CD4-positive, CD25-positive, alpha-beta regulatory T cell (primary cell): ENCODE results near the gene RTN4IP1. TPM values are rescaled to one million over a fixed set of nuclear protein-coding genes. Genes with fewer than 3 reads are reported as not detected.

ENCODE experiments used
- ATAC-seq, 2 donors: fragments of 150-1000 bp; cut with Tn5 transposase; one replicate each; pipeline ENCODE4 v1.10.0; 2021; ENCODE audit warnings: low read depth in 2 of 2, moderate number of reproducible peaks in 2 of 2, moderate library complexity in 1 of 2
- DNase-seq, 3 donors: peaks; one replicate each; pipeline versions ENCODE4 v3.0.0 to v3.0.0-alpha.2; 2012 to 2022; ENCODE audit warnings: mixed read lengths in 1 of 3
- H3K27ac ChIP-seq: one replicate; pipeline ENCODE4 v1.7.0; 2013; ENCODE audit warnings: mild to moderate bottlenecking, low read length; ENCODE audit not compliant: insufficient read depth, poor library complexity, severe bottlenecking
- H3K27me3 ChIP-seq: one replicate; pipeline ENCODE4 v1.7.0; 2013; ENCODE audit warnings: low read length; ENCODE audit not compliant: control insufficient read depth, insufficient read depth
- H3K36me3 ChIP-seq: one replicate; pipeline ENCODE4 v1.7.0; 2013; ENCODE audit warnings: mild to moderate bottlenecking, low read length, moderate library complexity; ENCODE audit not compliant: control insufficient read depth, insufficient read depth
- H3K4me1 ChIP-seq: 2 replicates; pipeline ENCODE4 v1.7.0; 2013; ENCODE audit warnings: mild to moderate bottlenecking, low read length; ENCODE audit not compliant: insufficient read depth, control insufficient read depth, poor library complexity, severe bottlenecking
- H3K4me3 ChIP-seq: one replicate; pipeline ENCODE4 v1.7.0; 2013; ENCODE audit warnings: low read depth, mild to moderate bottlenecking, low read length, moderate library complexity
- H3K9me3 ChIP-seq, 2 experiments: 1 replicate in 1 of 2; 2 replicates in 1 of 2; pipeline ENCODE4 v1.7.0; 2013; ENCODE audit warnings: low read length in 2 of 2, mild to moderate bottlenecking in 1 of 2, moderate library complexity in 1 of 2; ENCODE audit not compliant: control insufficient read depth in 2 of 2
- H3K27ac Mint-ChIP-seq, 3 donors: one replicate each; pipeline ENCODE4 v1.8.0; 2020 to 2022; ENCODE audit warnings: mild to moderate bottlenecking in 3 of 3, mixed read lengths in 3 of 3, moderate library complexity in 2 of 3
- H3K27me3 Mint-ChIP-seq: one replicate; pipeline ENCODE4 v1.8.0; 2022; ENCODE audit warnings: mild to moderate bottlenecking, mixed read lengths
- H3K36me3 Mint-ChIP-seq: one replicate; pipeline ENCODE4 v1.8.0; 2020; ENCODE audit warnings: mixed read lengths
- H3K4me1 Mint-ChIP-seq, 4 donors: one replicate each; pipeline ENCODE4 v1.8.0; 2020 to 2022; ENCODE audit warnings: mixed read lengths in 4 of 4, mild to moderate bottlenecking in 1 of 4
- H3K4me3 Mint-ChIP-seq, 4 donors: one replicate each; pipeline ENCODE4 v1.8.0; 2020 to 2022; ENCODE audit warnings: mild to moderate bottlenecking in 4 of 4, mixed read lengths in 4 of 4, moderate library complexity in 3 of 4
- H3K9me3 Mint-ChIP-seq, 7 donors: one replicate each; pipeline ENCODE4 v1.8.0; 2020 to 2022; ENCODE audit warnings: mixed read lengths in 7 of 7, mild to moderate bottlenecking in 3 of 7, moderate library complexity in 2 of 7
- polyA plus RNA-seq, 4 donors: library from polyadenylated mRNA; unstranded; fragments of 300-500 nt; fragmentation: Illumina TruSeq; gene quantifications; one replicate each; pipeline ENCODE4 v1.2.3, GENCODE V29; 2021
- total RNA-seq: library from RNA; stranded (reverse); gene quantifications from one replicate; pipeline ENCODE4 v1.2.3, GENCODE V29; 2022

Gene RTN4IP1
- total and polyA plus RNA-seq, 5 donors from 2014 or later, result 5.9 to 13.8 (median 10.6) TPM

- no peaks in the 10 kb centered on the region for H3K27me3 Mint-ChIP-seq
- H3K36me3 Mint-ChIP-seq, result peaks cover 29% of the 10 kb centered on the region
- peak in 1 of 3 donors; percentile 22 for DNase-seq
- H3K27ac Mint-ChIP-seq, result peak overlapping the region in 1 of 3 donors; percentile 86
- H3K27me3 ChIP-seq, result no peaks in the 10 kb centered on the region
- no peak overlapping the region for H3K4me3 ChIP-seq
- H3K9me3 Mint-ChIP-seq, result peaks cover 0 to 2% (median 0%) of the 10 kb centered on the region in 7 donors
- no peak overlapping the region for H3K27ac ChIP-seq
- no peaks in the 10 kb centered on the region for H3K9me3 ChIP-seq
- peaks cover 3% of the 10 kb centered on the region for H3K4me1 ChIP-seq
- peak in 1 of 2 donors; percentile 31 for ATAC-seq
- H3K36me3 ChIP-seq, result peaks cover 17% of the 10 kb centered on the region
- H3K4me3 Mint-ChIP-seq, result peak overlapping the region in 1 of 4 donors; percentile 11
- peaks cover 32 to 44% (median 35%) of the 10 kb centered on the region in 4 donors for H3K4me1 Mint-ChIP-seq
These were observed 8.5 kb upstream of the RTN4IP1 start for GRCh38 chr6:106637717-106638341.

GRCh38 chr6:106637051-106637716 is 7.9 kb upstream of the RTN4IP1 start:
- Mint-ChIP-seq H3K27me3 (no peaks in the 10 kb centered on the region), H3K4me3 (no peak overlapping the region), H3K9me3 (peaks cover 0 to 2% (median 0%) of the 10 kb centered on the region in 7 donors), H3K4me1 (peaks cover 35 to 49% (median 39%) of the 10 kb centered on the region in 4 donors), H3K36me3 (peaks cover 25% of the 10 kb centered on the region), H3K27ac (peak overlapping the region; percentile 36 to 86 (median 48))
- Histone ChIP-seq H3K36me3 (peaks cover 12% of the 10 kb centered on the region), H3K27me3 (no peaks in the 10 kb centered on the region), H3K27ac (no peak overlapping the region), H3K9me3 (no peaks in the 10 kb centered on the region), H3K4me1 (peaks cover 3% of the 10 kb centered on the region), H3K4me3 (peak overlapping the region; percentile 13)
- DNase-seq, result no peak
- ATAC-seq, result peak in 1 of 2 donors; percentile 16

GRCh38 chr6:106634565-106634964 is 5.3 kb upstream of the RTN4IP1 start:
- Mint-ChIP-seq H3K27me3 (no peaks in the 10 kb centered on the region), H3K27ac (peak overlapping the region in 2 of 3 donors; percentile 1 to 33), H3K4me3 (no peak overlapping the region)

GRCh38 chr6:106631346-106631745 is 2.0 kb upstream of the RTN4IP1 start:
- H3K27ac Mint-ChIP-seq, result peak overlapping the region in 1 of 3 donors; percentile 70
- no peak for ATAC-seq
- Histone ChIP-seq H3K27ac (no peak overlapping the region), H3K4me3 (no peak overlapping the region), H3K4me1 (peaks cover 26% of the 10 kb centered on the region), H3K9me3 (no peaks in the 10 kb centered on the region), H3K27me3 (no peaks in the 10 kb centered on the region), H3K36me3 (no peaks in the 10 kb centered on the region)
- peaks cover 32 to 56% (median 43%) of the 10 kb centered on the region in 4 donors for H3K4me1 Mint-ChIP-seq
- H3K9me3 Mint-ChIP-seq, result no peaks in the 10 kb centered on the region
- peaks cover 14% of the 10 kb centered on the region for H3K36me3 Mint-ChIP-seq
- H3K4me3 Mint-ChIP-seq, result peak overlapping the region in 1 of 4 donors; percentile 78
- H3K27me3 Mint-ChIP-seq, result no peaks in the 10 kb centered on the region
- DNase-seq, result no peak

More at GRCh38 chr6:106634565-106634964, 5.3 kb upstream of the RTN4IP1 start:
- no peak for ATAC-seq
- Histone ChIP-seq H3K4me3 (no peak overlapping the region), H3K36me3 (no peaks in the 10 kb centered on the region), H3K9me3 (no peaks in the 10 kb centered on the region), H3K27ac (no peak overlapping the region), H3K4me1 (peaks cover 12% of the 10 kb centered on the region), H3K27me3 (no peaks in the 10 kb centered on the region)
- Mint-ChIP-seq H3K36me3 (peaks cover 27% of the 10 kb centered on the region), H3K9me3 (peaks cover 0 to 2% (median 0%) of the 10 kb centered on the region in 7 donors), H3K4me1 (peaks cover 38 to 60% (median 44%) of the 10 kb centered on the region in 4 donors)
- DNase-seq, result no peak

- Mint-ChIP-seq H3K4me1 (peaks cover 32 to 58% (median 44%) of the 10 kb centered on the region in 4 donors), H3K27ac (peak overlapping the region; percentile 99 to 100 (median 99)), H3K27me3 (no peaks in the 10 kb centered on the region), H3K9me3 (no peaks in the 10 kb centered on the region), H3K4me3 (peak overlapping the region; percentile 95 to 100 (median 98)), H3K36me3 (peaks cover 14% of the 10 kb centered on the region)
- no peaks in the 10 kb centered on the region for H3K27me3 ChIP-seq
- peak overlapping the region; percentile 93 for H3K4me3 ChIP-seq
- peak overlapping the region; percentile 87 for H3K27ac ChIP-seq
- ATAC-seq, result no peak
- DNase-seq, result peak in 1 of 3 donors; percentile 41
- H3K4me1 ChIP-seq, result peaks cover 26% of the 10 kb centered on the region
- no peaks in the 10 kb centered on the region for H3K9me3 ChIP-seq
- H3K36me3 ChIP-seq, result no peaks in the 10 kb centered on the region
These were observed 1.1 kb upstream of the RTN4IP1 start for GRCh38 chr6:106630366-106630765.

- H3K4me1 ChIP-seq, result peaks cover 26% of the 10 kb centered on the region
- peaks cover 8% of the 10 kb centered on the region for H3K36me3 Mint-ChIP-seq
These were observed 513 bp upstream of the RTN4IP1 start for GRCh38 chr6:106629859-106630163.

GRCh38 chr6:106628658-106629102 is 618 bp downstream of the RTN4IP1 start:
- no peaks in the 10 kb centered on the region for H3K36me3 ChIP-seq
- Mint-ChIP-seq H3K27ac (peak overlapping the region; percentile 99 to 100 (median 99)), H3K4me1 (peaks cover 18 to 51% (median 36%) of the 10 kb centered on the region in 4 donors), H3K27me3 (no peaks in the 10 kb centered on the region), H3K36me3 (peaks cover 3% of the 10 kb centered on the region), H3K4me3 (peak overlapping the region; percentile 95 to 100 (median 98)), H3K9me3 (no peaks in the 10 kb centered on the region)
- H3K27ac ChIP-seq, result peak overlapping the region; percentile 87
- DNase-seq (no peak), ATAC-seq (no peak)
- no peaks in the 10 kb centered on the region for H3K9me3 ChIP-seq
- no peaks in the 10 kb centered on the region for H3K27me3 ChIP-seq
- peaks cover 26% of the 10 kb centered on the region for H3K4me1 ChIP-seq
- peak overlapping the region; percentile 93 for H3K4me3 ChIP-seq

More at GRCh38 chr6:106629859-106630163, 513 bp upstream of the RTN4IP1 start:
- Histone ChIP-seq H3K9me3 (no peaks in the 10 kb centered on the region), H3K4me3 (peak overlapping the region; percentile 93), H3K27me3 (no peaks in the 10 kb centered on the region), H3K27ac (peak overlapping the region; percentile 87), H3K36me3 (no peaks in the 10 kb centered on the region)
- peaks cover 28 to 56% (median 42%) of the 10 kb centered on the region in 4 donors for H3K4me1 Mint-ChIP-seq
- DNase-seq, result no peak
- peak overlapping the region; percentile 99 to 100 (median 99) for H3K27ac Mint-ChIP-seq
- no peaks in the 10 kb centered on the region for H3K9me3 Mint-ChIP-seq
- ATAC-seq, result no peak
- H3K27me3 Mint-ChIP-seq, result no peaks in the 10 kb centered on the region
- H3K4me3 Mint-ChIP-seq, result peak overlapping the region; percentile 95 to 100 (median 98)
